Measurements from ENCODE around the gene PLOD2.

- TF ChIP-seq FOXA2 (IDR thresholded peaks at IDR 0.05) (no peak), CTCF (IDR thresholded peaks at IDR 0.05; ENCODE audit: low read depth, low read length, missing input control) (no peak), YY1 (IDR thresholded peaks at IDR 0.05) (no peak), MAX (IDR thresholded peaks at IDR 0.05) (no peak), TAF1 (conservative IDR thresholded peaks at IDR 0.05) (no peak)
These were observed 29.2 kb downstream of the PLOD2 start for GRCh38 chr3:146131616-146132410.

Data from liver (tissue), 3 donors.